Caco-2 (cell line): ENCODE results near the gene CACNB3. TPM values are rescaled to one million over a fixed set of nuclear protein-coding genes. Genes with fewer than 3 reads are reported as not detected.

Source experiments
- BruUV-seq: library from RNA; stranded (reverse); fragments of 400-500 nt; replicated peaks from 2 replicates; lab custom pipeline; 2021; lab: Mats Ljungman, UMichigan
- CTCF ChIA-PET: fragments of 300-600 bp; sonication (Branson Sonifier 250); formaldehyde crosslinking; loops from one replicate; lab custom pipeline; 2022; ENCODE audit warnings: antibody characterized with exemption; lab: Charles Lee
- POLR2A ChIA-PET: fragments of 300-600 bp; sonication (Branson Sonifier 250); formaldehyde crosslinking; loops from one replicate; lab custom pipeline; 2022; ENCODE audit warnings: antibody characterized with exemption; lab: Charles Lee
- DNase-seq, 2 experiments: peaks; one replicate each; pipeline versions ENCODE4 v3.0.0 to v3.0.0-alpha.2; 2020 to 2022
- H3K27me3 ChIP-seq: replicated peaks from 2 replicates; pipeline ENCODE4 v1.6.0; 2011; ENCODE audit warnings: low read length; ENCODE audit not compliant: control insufficient read depth, insufficient read depth
- H3K36me3 ChIP-seq: 2 replicates; pipeline ENCODE4 v1.5.1; 2011; ENCODE audit warnings: low read length; ENCODE audit not compliant: control insufficient read depth, insufficient read depth
- H3K4me1 ChIP-seq: fragments of 250-450 bp; sonication (Bioruptor Pico); 2 replicates; pipeline ENCODE4 v1.5.1; 2020; ENCODE audit warnings: mild to moderate bottlenecking
- H3K4me3 ChIP-seq: 2 replicates; pipeline ENCODE4 v1.5.1; 2011; ENCODE audit warnings: low read depth, mild to moderate bottlenecking, control low read depth, low read length
- H3K9me3 ChIP-seq: fragments of 250-450 bp; sonication (Bioruptor Pico); 2 replicates; pipeline ENCODE4 v1.5.1; 2020; ENCODE audit warnings: mild to moderate bottlenecking, moderate library complexity
- H3K27ac Mint-ChIP-seq: one replicate; pipeline ENCODE4 v1.8.0; 2022; ENCODE audit warnings: mixed read lengths; ENCODE audit not compliant: unreplicated experiment
- H3K27me3 Mint-ChIP-seq: one replicate; pipeline ENCODE4 v1.8.0; 2022; ENCODE audit warnings: mixed read lengths; ENCODE audit not compliant: insufficient read depth, unreplicated experiment
- H3K36me3 Mint-ChIP-seq: one replicate; pipeline ENCODE4 v1.8.0; 2022; ENCODE audit warnings: mild to moderate bottlenecking, mixed read lengths; ENCODE audit not compliant: insufficient read depth, unreplicated experiment
- H3K4me1 Mint-ChIP-seq: one replicate; pipeline ENCODE4 v1.8.0; 2022; ENCODE audit warnings: low read depth, mixed read lengths; ENCODE audit not compliant: unreplicated experiment
- H3K4me3 Mint-ChIP-seq: one replicate; pipeline ENCODE4 v1.8.0; 2022; ENCODE audit warnings: mild to moderate bottlenecking, moderate library complexity, mixed read lengths; ENCODE audit not compliant: unreplicated experiment
- H3K9me3 Mint-ChIP-seq: one replicate; pipeline ENCODE4 v1.8.0; 2022; ENCODE audit warnings: mixed read lengths; ENCODE audit not compliant: unreplicated experiment
- CTCF ChIP-seq, 2 experiments: fragments of 200-600 bp in 1 of 2; IDR thresholded peaks; 1 replicate in 1 of 2; 2 replicates in 1 of 2; pipeline versions ENCODE4 v1.5.1 to v1.8.0; 2011 to 2022; ENCODE audit warnings: antibody characterized with exemption in 1 of 2, control low read depth in 1 of 2, inconsistent platforms in 1 of 2, low read depth in 1 of 2, low read length in 1 of 2, mild to moderate bottlenecking in 1 of 2, moderate library complexity in 1 of 2; ENCODE audit not compliant: insufficient read depth in 1 of 2, severe bottlenecking in 1 of 2, unreplicated experiment in 1 of 2
- intact Hi-C: fragments of 100-400 bp; cut with micrococcal nuclease; formaldehyde crosslinking; loops from one replicate; pipeline ENCODE4 v1.10.0; 2022; ENCODE audit not compliant: unreplicated experiment
- total RNA-seq: library from RNA; stranded (reverse); gene quantifications from 2 replicates; pipeline ENCODE4 v1.2.3, GENCODE V29; 2022

CACNB3 gene
- total RNA-seq, 1 experiment from 2014 or later, result 20.4 TPM

- Mint-ChIP-seq H3K4me1 (no peaks in the 10 kb centered on the region), H3K27me3 (no peaks in the 10 kb centered on the region), H3K4me3 (no peak overlapping the region), H3K36me3 (peaks cover 55% of the 10 kb centered on the region), H3K27ac (peak overlapping the region; percentile 36), H3K9me3 (no peaks in the 10 kb centered on the region)
- H3K4me1 ChIP-seq, result no peaks in the 10 kb centered on the region
- BruUV-seq, result no TSS peak
- H3K9me3 ChIP-seq, result no peaks in the 10 kb centered on the region
- no peak overlapping the region for H3K4me3 ChIP-seq
- H3K27me3 ChIP-seq, result no peaks in the 10 kb centered on the region
- no peak for DNase-seq
- no peaks in the 10 kb centered on the region; the same call in none of the 2 replicates for H3K36me3 ChIP-seq
- ChIA-PET POLR2A (no interaction called here), CTCF (no interaction called here)
- no peak for TF ChIP-seq CTCF (IDR thresholded peaks at IDR 0.05; ENCODE audit: insufficient read depth in 1 of 2, low read depth in 1 of 2, low read length in 1 of 2, severe bottlenecking in 1 of 2, unreplicated experiment in 1 of 2)
- intact Hi-C loops, result no loop called here
Observed at GRCh38 chr12:48828293-48828692, 10.0 kb downstream of the CACNB3 start.

GRCh38 chr12:48828841-48829575 lies 10.7 kb downstream of the CACNB3 start:
- CTCF ChIA-PET, result interaction anchor here (0.6 kb wide), 1 partner anchor 77 kb away, joined by 5 read pairs; no protein-coding TSS in a partner anchor

GRCh38 chr12:48831257-48831656 lies 13.0 kb downstream of the CACNB3 start:
- no peak for DNase-seq
- ChIA-PET POLR2A (no interaction called here), CTCF (no interaction called here)
- Histone ChIP-seq H3K27me3 (no peaks in the 10 kb centered on the region), H3K36me3 (no peaks in the 10 kb centered on the region; the same call in none of the 2 replicates), H3K4me1 (no peaks in the 10 kb centered on the region), H3K9me3 (no peaks in the 10 kb centered on the region), H3K4me3 (no peak overlapping the region)
- Mint-ChIP-seq H3K4me1 (no peaks in the 10 kb centered on the region), H3K27ac (no peak overlapping the region), H3K36me3 (peaks cover 76% of the 10 kb centered on the region), H3K4me3 (no peak overlapping the region), H3K27me3 (no peaks in the 10 kb centered on the region), H3K9me3 (no peaks in the 10 kb centered on the region)
- BruUV-seq, result no TSS peak
- intact Hi-C loops, result no loop called here
- no peak for TF ChIP-seq CTCF (IDR thresholded peaks at IDR 0.05; ENCODE audit: insufficient read depth in 1 of 2, low read depth in 1 of 2, low read length in 1 of 2, severe bottlenecking in 1 of 2, unreplicated experiment in 1 of 2)

More at GRCh38 chr12:48828841-48829575, 10.7 kb downstream of the CACNB3 start:
- H3K9me3 ChIP-seq, result no peaks in the 10 kb centered on the region
- no TSS peak for BruUV-seq
- Mint-ChIP-seq H3K27me3 (no peaks in the 10 kb centered on the region), H3K9me3 (no peaks in the 10 kb centered on the region), H3K4me1 (no peaks in the 10 kb centered on the region), H3K36me3 (peaks cover 59% of the 10 kb centered on the region), H3K27ac (peak overlapping the region; percentile 36), H3K4me3 (no peak overlapping the region)
- intact Hi-C loops, result no loop called here
- no peaks in the 10 kb centered on the region for H3K27me3 ChIP-seq
- no peaks in the 10 kb centered on the region; the same call in none of the 2 replicates for H3K36me3 ChIP-seq
- H3K4me1 ChIP-seq, result no peaks in the 10 kb centered on the region
- no peak for DNase-seq
- no peak overlapping the region for H3K4me3 ChIP-seq
- TF ChIP-seq CTCF (IDR thresholded peaks at IDR 0.05; ENCODE audit: insufficient read depth in 1 of 2, low read depth in 1 of 2, low read length in 1 of 2, severe bottlenecking in 1 of 2, unreplicated experiment in 1 of 2), result no peak
- POLR2A ChIA-PET, result interaction anchor here (0.6 kb wide), 1 partner anchor 270 kb away, joined by 9 read pairs; no protein-coding TSS in a partner anchor
